Glutamatergic neuron (in vitro differentiated cells): ENCODE results near the gene PLSCR5. TPM values are rescaled to one million over a fixed set of nuclear protein-coding genes. Genes with fewer than 3 reads are reported as not detected.

Experiments
- DNase-seq: peaks from one replicate; pipeline ENCODE4 v3.0.0; 2022
- H3K27ac Mint-ChIP-seq: one replicate; pipeline ENCODE4 v1.8.0; 2020; ENCODE audit warnings: mild to moderate bottlenecking, mixed read lengths, inconsistent platforms; ENCODE audit not compliant: unreplicated experiment
- H3K27me3 Mint-ChIP-seq: one replicate; pipeline ENCODE4 v1.8.0; 2020; ENCODE audit warnings: mild to moderate bottlenecking, moderate library complexity, mixed read lengths, inconsistent platforms; ENCODE audit not compliant: unreplicated experiment
- H3K36me3 Mint-ChIP-seq: one replicate; pipeline ENCODE4 v1.8.0; 2020; ENCODE audit warnings: mild to moderate bottlenecking, mixed read lengths, inconsistent platforms; ENCODE audit not compliant: unreplicated experiment
- H3K4me1 Mint-ChIP-seq: one replicate; pipeline ENCODE4 v1.8.0; 2020; ENCODE audit warnings: mild to moderate bottlenecking, low read depth, mixed read lengths, inconsistent platforms; ENCODE audit not compliant: unreplicated experiment
- H3K4me3 Mint-ChIP-seq: one replicate; pipeline ENCODE4 v1.8.0; 2020; ENCODE audit warnings: mild to moderate bottlenecking, mixed read lengths, inconsistent platforms; ENCODE audit not compliant: unreplicated experiment
- H3K9me3 Mint-ChIP-seq: one replicate; pipeline ENCODE4 v1.8.0; 2020; ENCODE audit warnings: mild to moderate bottlenecking, moderate library complexity, mixed read lengths, inconsistent platforms; ENCODE audit not compliant: unreplicated experiment
- total RNA-seq: library from RNA; stranded (reverse); fragmentation: NEBNext Ultra II Directional; extraction: Animal tissue kit (Norgen Biotek cat#: 25700); gene quantifications from one replicate; pipeline ENCODE4 v1.2.1, GENCODE V29; 2021; ENCODE audit not compliant: unreplicated experiment
- TF ChIP-seq, protein P1 (sequence below): fragments of 200-600 bp; sonication (generic); IDR thresholded peaks from one replicate; pipeline ENCODE4 v1.5.0; 2021; ENCODE audit not compliant: partially characterized antibody, unreplicated experiment

PLSCR5 gene
- total RNA-seq, 1 donor from 2014 or later = not detected

DNA sequence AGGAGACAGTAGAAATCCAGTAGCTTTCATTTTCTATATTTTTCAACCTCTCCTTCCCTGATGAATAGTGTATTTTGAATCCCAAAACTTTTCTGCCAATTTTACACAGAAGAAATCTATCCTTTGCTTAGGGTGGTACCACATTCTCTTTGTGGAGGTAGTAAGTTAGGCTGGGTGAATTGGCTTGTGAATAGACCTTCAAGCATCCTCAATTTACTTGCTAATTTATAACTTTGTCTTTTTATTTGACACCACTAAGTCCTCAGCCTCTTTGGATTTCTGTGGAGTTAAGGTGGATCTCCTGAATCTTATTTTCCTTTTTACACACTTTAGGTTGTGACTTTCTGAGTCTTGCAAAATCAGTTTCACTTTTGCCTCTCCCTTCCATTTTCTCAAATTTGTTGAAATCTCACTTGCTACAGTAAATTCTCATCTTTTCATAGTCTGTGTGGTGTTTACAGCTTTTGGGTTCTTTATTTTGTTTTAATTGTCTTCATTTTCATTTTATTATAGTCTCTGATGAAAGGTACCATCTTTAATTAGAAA lies 55.0 kb downstream of the PLSCR5 start:
- Mint-ChIP-seq H3K4me3 (no peak overlapping the region), H3K9me3 (no peaks in the 10 kb centered on the region), H3K4me1 (peaks cover 1% of the 10 kb centered on the region), H3K27ac (no peak overlapping the region), H3K36me3 (no peaks in the 10 kb centered on the region), H3K27me3 (no peaks in the 10 kb centered on the region)
- no peak for DNase-seq
- TF ChIP-seq, protein P1, sequence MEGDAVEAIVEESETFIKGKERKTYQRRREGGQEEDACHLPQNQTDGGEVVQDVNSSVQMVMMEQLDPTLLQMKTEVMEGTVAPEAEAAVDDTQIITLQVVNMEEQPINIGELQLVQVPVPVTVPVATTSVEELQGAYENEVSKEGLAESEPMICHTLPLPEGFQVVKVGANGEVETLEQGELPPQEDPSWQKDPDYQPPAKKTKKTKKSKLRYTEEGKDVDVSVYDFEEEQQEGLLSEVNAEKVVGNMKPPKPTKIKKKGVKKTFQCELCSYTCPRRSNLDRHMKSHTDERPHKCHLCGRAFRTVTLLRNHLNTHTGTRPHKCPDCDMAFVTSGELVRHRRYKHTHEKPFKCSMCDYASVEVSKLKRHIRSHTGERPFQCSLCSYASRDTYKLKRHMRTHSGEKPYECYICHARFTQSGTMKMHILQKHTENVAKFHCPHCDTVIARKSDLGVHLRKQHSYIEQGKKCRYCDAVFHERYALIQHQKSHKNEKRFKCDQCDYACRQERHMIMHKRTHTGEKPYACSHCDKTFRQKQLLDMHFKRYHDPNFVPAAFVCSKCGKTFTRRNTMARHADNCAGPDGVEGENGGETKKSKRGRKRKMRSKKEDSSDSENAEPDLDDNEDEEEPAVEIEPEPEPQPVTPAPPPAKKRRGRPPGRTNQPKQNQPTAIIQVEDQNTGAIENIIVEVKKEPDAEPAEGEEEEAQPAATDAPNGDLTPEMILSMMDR = no peak

DNA sequence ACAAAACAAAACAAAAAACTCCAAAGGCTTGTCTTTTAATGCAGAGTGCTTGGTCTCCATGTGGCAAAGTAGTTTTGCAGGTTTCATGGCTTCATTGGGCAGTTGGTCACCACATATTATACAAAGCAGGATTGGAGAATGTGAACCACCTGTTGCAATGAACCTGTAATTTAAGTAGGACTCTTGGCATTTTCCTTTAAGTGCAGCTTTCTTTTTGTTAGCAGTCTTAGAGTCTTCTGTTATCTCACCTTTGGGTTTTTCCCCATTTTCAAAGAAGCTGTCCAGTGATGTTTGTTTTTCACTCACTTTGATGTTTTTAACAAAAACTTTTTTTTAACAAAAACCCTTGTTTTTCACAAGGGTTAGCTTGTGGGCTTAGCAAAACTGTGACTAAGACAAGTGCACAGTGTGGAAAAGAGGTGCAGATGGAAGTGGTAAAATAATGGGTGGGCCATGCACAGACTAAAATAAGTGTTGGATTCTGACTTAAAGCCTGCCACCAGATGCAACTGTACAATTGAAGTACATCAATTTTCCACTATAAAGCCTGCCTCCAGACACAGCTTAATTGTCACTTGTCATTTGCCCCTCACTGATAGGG lies 57.8 kb downstream of the PLSCR5 start:
- Mint-ChIP-seq H3K36me3 (no peaks in the 10 kb centered on the region), H3K4me3 (no peak overlapping the region), H3K27me3 (no peaks in the 10 kb centered on the region), H3K27ac (no peak overlapping the region), H3K9me3 (no peaks in the 10 kb centered on the region), H3K4me1 (peaks cover 1% of the 10 kb centered on the region)
- no peak for DNase-seq
- TF ChIP-seq, protein P1 = no peak

DNA sequence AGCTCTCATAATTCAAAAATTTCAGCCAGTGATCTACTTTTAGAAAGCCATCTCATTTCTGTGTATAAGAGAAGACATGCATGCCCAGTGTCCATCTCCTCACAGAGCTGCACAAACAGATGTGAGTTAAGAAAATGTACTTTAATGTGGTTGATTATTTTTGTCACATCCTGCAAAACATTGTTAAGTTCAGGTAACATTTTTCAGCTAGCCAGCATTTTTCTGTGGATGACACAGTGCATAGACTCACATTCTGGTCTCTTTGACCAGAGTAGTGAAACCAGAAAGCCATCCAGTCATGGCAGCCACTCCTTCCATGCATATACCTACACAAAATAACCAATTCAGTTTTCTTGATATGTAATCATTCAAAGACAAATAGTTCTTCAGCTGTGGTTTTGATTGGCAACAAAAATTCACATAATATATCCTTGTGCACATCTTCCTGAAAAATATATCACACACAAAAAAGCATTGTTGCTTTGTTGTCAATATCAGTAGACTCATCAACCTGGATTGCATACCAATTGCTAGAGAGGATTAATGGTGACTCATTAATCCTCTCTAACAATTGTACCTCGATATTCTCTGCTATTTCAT lies 58.7 kb downstream of the PLSCR5 start:
- TF ChIP-seq, protein P1 = no peak
- no peak for DNase-seq
- peaks cover 1% of the 10 kb centered on the region for H3K4me1 Mint-ChIP-seq
- no peak overlapping the region for H3K4me3 Mint-ChIP-seq
- no peaks in the 10 kb centered on the region for H3K36me3 Mint-ChIP-seq
- no peaks in the 10 kb centered on the region for H3K9me3 Mint-ChIP-seq
- no peaks in the 10 kb centered on the region for H3K27me3 Mint-ChIP-seq
- no peak overlapping the region for H3K27ac Mint-ChIP-seq

DNA sequence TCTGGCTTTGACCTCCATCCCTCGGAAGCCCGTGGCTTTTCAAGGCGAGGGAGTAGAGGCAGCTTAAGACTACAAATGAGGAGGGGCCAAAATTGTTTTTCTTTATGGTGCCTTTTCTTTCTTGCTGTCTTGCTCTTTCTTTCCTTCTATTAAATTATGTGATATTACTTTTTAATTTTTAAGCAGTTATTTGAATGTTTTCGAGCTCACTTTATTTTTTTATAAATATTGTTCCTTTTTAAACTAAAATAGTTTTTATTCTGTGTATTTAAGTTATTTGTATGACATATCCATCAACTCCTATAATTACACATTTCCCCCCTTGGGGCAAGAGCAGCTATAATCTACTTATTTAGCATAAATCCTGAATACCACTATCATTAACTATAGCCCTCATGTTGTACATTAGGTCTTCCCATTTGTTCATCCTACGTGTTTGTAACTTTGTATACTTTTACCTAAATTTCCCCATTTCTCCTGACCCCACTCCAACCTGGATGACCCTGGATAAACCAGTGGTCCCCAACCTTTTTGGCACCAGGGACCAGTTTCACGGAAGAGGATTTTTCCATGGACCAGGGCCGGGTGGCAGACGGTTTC lies 60.1 kb downstream of the PLSCR5 start:
- TF ChIP-seq, protein P1 = no peak
- H3K36me3 Mint-ChIP-seq = no peaks in the 10 kb centered on the region
- H3K4me1 Mint-ChIP-seq = peaks cover 1% of the 10 kb centered on the region
- no peaks in the 10 kb centered on the region for H3K9me3 Mint-ChIP-seq
- H3K27ac Mint-ChIP-seq = no peak overlapping the region
- no peak for DNase-seq
- H3K4me3 Mint-ChIP-seq = peak overlapping the region; percentile 91
- H3K27me3 Mint-ChIP-seq = no peaks in the 10 kb centered on the region
